ENCODE data around the gene METTL24. TPM values are rescaled to one million over a fixed set of nuclear protein-coding genes. Genes with fewer than 3 reads are reported as not detected.

Gene METTL24
- total RNA-seq, 1 experiment from 2014 or later, result 0.61 TPM

- no peak overlapping the region for H3K4me2 ChIP-seq (ENCODE audit: insufficient read depth, insufficient read length, low read length)
- H3K36me3 Mint-ChIP-seq (ENCODE audit: insufficient read depth in 1 of 3, low read depth in 3 of 3), result no peaks in the 10 kb centered on the region
- H3K9ac ChIP-seq (ENCODE audit: extremely low read depth, insufficient read length, low read length), result no peak overlapping the region
- no peaks in the 10 kb centered on the region for H3K23me2 ChIP-seq (ENCODE audit: insufficient read length, low read depth, low read length, poor library complexity, severe bottlenecking)
- no peak overlapping the region for H2BK20ac ChIP-seq (ENCODE audit: low read depth, low read length, poor library complexity, severe bottlenecking)
- H3T11ph ChIP-seq (ENCODE audit: low read length), result no peak overlapping the region
- H3K27me3 ChIP-seq (ENCODE audit: insufficient read depth, low read length), result no peaks in the 10 kb centered on the region
- no peak overlapping the region for H3K4ac ChIP-seq (ENCODE audit: low read depth, low read length)
- no peak overlapping the region for H3K14ac ChIP-seq (ENCODE audit: insufficient read depth, low read length)
- no peak overlapping the region for H4K91ac ChIP-seq (ENCODE audit: insufficient read length, low read depth, low read length)
- peaks cover 44 to 49% of the 10 kb centered on the region in 2 experiments for H3K4me1 Mint-ChIP-seq
- TF ChIP-seq, protein P1, sequence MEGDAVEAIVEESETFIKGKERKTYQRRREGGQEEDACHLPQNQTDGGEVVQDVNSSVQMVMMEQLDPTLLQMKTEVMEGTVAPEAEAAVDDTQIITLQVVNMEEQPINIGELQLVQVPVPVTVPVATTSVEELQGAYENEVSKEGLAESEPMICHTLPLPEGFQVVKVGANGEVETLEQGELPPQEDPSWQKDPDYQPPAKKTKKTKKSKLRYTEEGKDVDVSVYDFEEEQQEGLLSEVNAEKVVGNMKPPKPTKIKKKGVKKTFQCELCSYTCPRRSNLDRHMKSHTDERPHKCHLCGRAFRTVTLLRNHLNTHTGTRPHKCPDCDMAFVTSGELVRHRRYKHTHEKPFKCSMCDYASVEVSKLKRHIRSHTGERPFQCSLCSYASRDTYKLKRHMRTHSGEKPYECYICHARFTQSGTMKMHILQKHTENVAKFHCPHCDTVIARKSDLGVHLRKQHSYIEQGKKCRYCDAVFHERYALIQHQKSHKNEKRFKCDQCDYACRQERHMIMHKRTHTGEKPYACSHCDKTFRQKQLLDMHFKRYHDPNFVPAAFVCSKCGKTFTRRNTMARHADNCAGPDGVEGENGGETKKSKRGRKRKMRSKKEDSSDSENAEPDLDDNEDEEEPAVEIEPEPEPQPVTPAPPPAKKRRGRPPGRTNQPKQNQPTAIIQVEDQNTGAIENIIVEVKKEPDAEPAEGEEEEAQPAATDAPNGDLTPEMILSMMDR (conservative IDR thresholded peaks at IDR 0.05), result no peak
- no peak overlapping the region for H3K56ac ChIP-seq (ENCODE audit: insufficient read length, low read depth, low read length)
- H4K20me1 ChIP-seq (ENCODE audit: control insufficient read depth, insufficient read depth, insufficient read length), result no peaks in the 10 kb centered on the region
- H2BK15ac ChIP-seq (ENCODE audit: low read depth, low read length), result no peak overlapping the region
- H2BK5ac ChIP-seq (ENCODE audit: insufficient read length, low read length), result no peak overlapping the region
- no peak overlapping the region for H3K4me3 Mint-ChIP-seq
- no peak overlapping the region for H3K18ac ChIP-seq (ENCODE audit: insufficient read length, low read depth, low read length)
- no peak overlapping the region for H4K8ac ChIP-seq (replicated peaks; ENCODE audit: insufficient read length, low read depth, low read length)
- no CpG with 5 or more reads among the region's 5 CpGs for WGBS (ENCODE audit: extremely low coverage, insufficient read length, low lambda C conversion rate)
- H2AK5ac ChIP-seq (ENCODE audit: insufficient read length, low read length), result no peak overlapping the region
- no peak overlapping the region for H4K5ac ChIP-seq (ENCODE audit: insufficient read length, low read depth, low read length)
- peaks cover 0 to 4% of the 10 kb centered on the region in 2 experiments; a peak in 2 of 5 replicates for H3K9me3 Mint-ChIP-seq
- H3K27ac Mint-ChIP-seq, result no peak overlapping the region
- H3K27ac ChIP-seq (ENCODE audit: insufficient read length, low read depth, low read length), result no peak overlapping the region
- peaks cover 14% of the 10 kb centered on the region for H3K27me3 Mint-ChIP-seq (ENCODE audit: low read depth)
- no peaks in the 10 kb centered on the region for H3K9me3 ChIP-seq (ENCODE audit: control insufficient read depth, low read depth, low read length)
- DNase-seq, result no peak
- H2BK120ac ChIP-seq (ENCODE audit: low read depth, low read length, poor library complexity, severe bottlenecking), result no peak overlapping the region
- H2AFZ ChIP-seq (ENCODE audit: low read length), result no peak overlapping the region
- H3K79me2 ChIP-seq (ENCODE audit: insufficient read depth, low read length), result no peaks in the 10 kb centered on the region
- H3K79me1 ChIP-seq (ENCODE audit: insufficient read depth, low read depth, low read length, poor library complexity, severe bottlenecking), result no peaks in the 10 kb centered on the region
- H3K4me1 ChIP-seq (ENCODE audit: insufficient read depth, low read length), result no peaks in the 10 kb centered on the region
- H2BK12ac ChIP-seq (ENCODE audit: insufficient read length, low read depth, low read length), result no peak overlapping the region
- no peak overlapping the region for H3K23ac ChIP-seq (ENCODE audit: insufficient read length, low read depth, low read length)
These were observed 6.4 kb upstream of the METTL24 start for GRCh38 chr6:110364364-110365105.

Data from H9 (cell line).